DND-41 (cell line): Measurements from ENCODE around the gene GABARAP.

Experiments used
- EZH2 ChIP-seq: IDR thresholded peaks from 3 replicates; pipeline ENCODE4 v1.6.1; 2012; ENCODE audit warnings: borderline replicate concordance, low read depth, mild to moderate bottlenecking, moderate library complexity, low read length, inconsistent platforms; ENCODE audit not compliant: severe bottlenecking
- TF ChIP-seq, protein P1 (sequence below): IDR thresholded peaks from 2 replicates; pipeline ENCODE4 v1.5.1; 2012; ENCODE audit warnings: borderline replicate concordance, low read length, moderate library complexity, mild to moderate bottlenecking; ENCODE audit not compliant: poor library complexity, severe bottlenecking; ENCODE audit errors: extremely low read depth

DNA sequence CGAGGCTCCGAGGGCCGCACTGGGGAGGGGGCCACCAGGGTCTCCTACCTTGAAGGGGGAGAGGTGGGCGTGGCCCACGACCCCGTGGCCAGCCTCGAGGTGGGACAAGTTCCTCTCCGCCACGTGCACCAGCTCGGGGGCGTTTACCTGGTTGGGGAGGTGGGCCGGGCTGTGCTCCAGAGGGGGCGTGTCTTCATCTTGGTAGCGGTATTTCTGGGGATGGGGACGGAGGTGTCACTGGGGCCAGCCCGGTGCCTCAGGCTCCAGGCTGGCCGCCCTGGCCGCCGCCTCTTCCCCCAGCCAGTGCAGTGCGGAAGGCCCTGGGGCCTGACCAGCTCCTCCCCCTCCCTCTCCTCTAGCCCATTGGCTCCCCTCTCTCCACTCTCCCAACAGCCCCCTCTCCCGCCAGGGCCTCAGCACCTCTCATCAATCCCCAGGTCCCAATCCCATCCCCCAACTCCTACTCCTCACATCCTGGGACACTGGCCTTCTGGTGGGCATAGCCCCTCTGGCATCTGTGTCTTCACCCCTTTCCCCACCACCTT is 34.1 kb downstream of the GABARAP start:
- TF ChIP-seq, protein P1, sequence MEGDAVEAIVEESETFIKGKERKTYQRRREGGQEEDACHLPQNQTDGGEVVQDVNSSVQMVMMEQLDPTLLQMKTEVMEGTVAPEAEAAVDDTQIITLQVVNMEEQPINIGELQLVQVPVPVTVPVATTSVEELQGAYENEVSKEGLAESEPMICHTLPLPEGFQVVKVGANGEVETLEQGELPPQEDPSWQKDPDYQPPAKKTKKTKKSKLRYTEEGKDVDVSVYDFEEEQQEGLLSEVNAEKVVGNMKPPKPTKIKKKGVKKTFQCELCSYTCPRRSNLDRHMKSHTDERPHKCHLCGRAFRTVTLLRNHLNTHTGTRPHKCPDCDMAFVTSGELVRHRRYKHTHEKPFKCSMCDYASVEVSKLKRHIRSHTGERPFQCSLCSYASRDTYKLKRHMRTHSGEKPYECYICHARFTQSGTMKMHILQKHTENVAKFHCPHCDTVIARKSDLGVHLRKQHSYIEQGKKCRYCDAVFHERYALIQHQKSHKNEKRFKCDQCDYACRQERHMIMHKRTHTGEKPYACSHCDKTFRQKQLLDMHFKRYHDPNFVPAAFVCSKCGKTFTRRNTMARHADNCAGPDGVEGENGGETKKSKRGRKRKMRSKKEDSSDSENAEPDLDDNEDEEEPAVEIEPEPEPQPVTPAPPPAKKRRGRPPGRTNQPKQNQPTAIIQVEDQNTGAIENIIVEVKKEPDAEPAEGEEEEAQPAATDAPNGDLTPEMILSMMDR = no peak
- no peak for TF ChIP-seq EZH2
